Endothelial cell of umbilical vein (primary cell): ENCODE measurements around the gene NEDD4L. TPM values are rescaled to one million over a fixed set of nuclear protein-coding genes. Genes with fewer than 3 reads are reported as not detected.

ENCODE experiments used
- BruUV-seq: library from RNA; stranded (reverse); fragments of 400-500 nt; replicated peaks from 2 replicates; lab custom pipeline; 2021; lab: Mats Ljungman, UMichigan
- CTCF ChIA-PET: fragments of 300-600, 350-600 bp; sonication (Branson Sonifier 250); formaldehyde crosslinking; loops from one replicate; lab custom pipeline; 2021; ENCODE audit warnings: antibody characterized with exemption, inconsistent platforms; lab: Charles Lee
- POLR2A ChIA-PET: fragments of 300-600, 350-600 bp; sonication (Branson Sonifier 250); formaldehyde crosslinking; loops from one replicate; lab custom pipeline; 2021; ENCODE audit warnings: antibody characterized with exemption, inconsistent platforms; lab: Charles Lee
- DNase-seq: peaks from one replicate; pipeline ENCODE4 v3.0.0-alpha.2; 2011; ENCODE audit warnings: low read depth, low spot score
- FAIRE-seq: peaks from 2 replicates; lab custom pipeline; 2011; peaks lifted over from hg19 to GRCh38; lab: Jason Lieb, UNC
- H2AFZ ChIP-seq: 2 replicates; pipeline ENCODE4 v1.6.0; 2012; ENCODE audit warnings: low read depth, low read length, control low read depth, inconsistent platforms
- H3K27ac ChIP-seq: 2 replicates; pipeline ENCODE4 v1.5.1; 2011; ENCODE audit warnings: low read depth, mild to moderate bottlenecking, control low read depth, low read length, moderate library complexity; ENCODE audit not compliant: insufficient read depth
- H3K27me3 ChIP-seq, 2 experiments: 2 replicates each; pipeline versions ENCODE4 v1.6.0 to v1.6.1; 2011; ENCODE audit warnings: low read length in 2 of 2, mixed read lengths in 1 of 2; ENCODE audit not compliant: control insufficient read depth in 2 of 2, insufficient read depth in 2 of 2
- H3K36me3 ChIP-seq, 2 experiments: 2 replicates in 1 of 2; 3 replicates in 1 of 2; pipeline ENCODE4 v1.5.1; 2011; ENCODE audit warnings: low read length in 2 of 2, mild to moderate bottlenecking in 1 of 2, moderate library complexity in 1 of 2; ENCODE audit not compliant: control insufficient read depth in 2 of 2, insufficient read depth in 2 of 2; ENCODE audit errors: extremely low read depth in 1 of 2
- H3K4me1 ChIP-seq: 3 replicates; pipeline ENCODE4 v1.5.1; 2011; ENCODE audit warnings: mild to moderate bottlenecking, low read length; ENCODE audit not compliant: control insufficient read depth, insufficient read depth; ENCODE audit errors: extremely low read depth
- H3K4me2 ChIP-seq: 2 replicates; pipeline ENCODE4 v1.6.1; 2011; ENCODE audit warnings: low read length, control low read depth, mixed read lengths; ENCODE audit not compliant: insufficient read depth
- H3K4me3 ChIP-seq, 3 experiments: fragments of 200-600 bp in 1 of 3; sonication (generic), shearing (Covaris generic) in 1 of 3; replicated peaks in 1 of 3; 2 replicates each; pipeline ENCODE4 v1.5.1; 2011 to 2016; ENCODE audit warnings: control low read depth in 3 of 3, low read length in 3 of 3, mild to moderate bottlenecking in 2 of 3, inconsistent platforms in 1 of 3, low read depth in 1 of 3, moderate library complexity in 1 of 3; ENCODE audit not compliant: insufficient read depth in 1 of 3
- H3K79me2 ChIP-seq: 2 replicates; pipeline ENCODE4 v1.6.0; 2012; ENCODE audit warnings: low read length, inconsistent platforms; ENCODE audit not compliant: control insufficient read depth, insufficient read depth
- H3K9ac ChIP-seq: replicated peaks from 2 replicates; pipeline ENCODE3; 2011; ENCODE audit warnings: low read length, control low read depth; ENCODE audit not compliant: insufficient read depth; ENCODE audit errors: extremely low read depth
- H3K9me1 ChIP-seq: replicated peaks from 3 replicates; pipeline ENCODE4 v1.6.0; 2011; ENCODE audit warnings: mild to moderate bottlenecking, low read length; ENCODE audit not compliant: control insufficient read depth, insufficient read depth; ENCODE audit errors: extremely low read depth
- H3K9me3 ChIP-seq: replicated peaks from 2 replicates; pipeline ENCODE4 v1.5.1; 2012; ENCODE audit warnings: low read length, inconsistent platforms; ENCODE audit not compliant: control insufficient read depth, insufficient read depth
- H4K20me1 ChIP-seq: replicated peaks from 2 replicates; pipeline ENCODE3; 2011; ENCODE audit warnings: mild to moderate bottlenecking, low read length; ENCODE audit not compliant: control insufficient read depth, insufficient read depth; ENCODE audit errors: extremely low read depth
- CTCF ChIP-seq, 2 donors: IDR thresholded peaks; 1 replicate in 1 of 2; 2 replicates in 1 of 2; pipeline ENCODE4 v1.5.1; 2011; ENCODE audit warnings: low read length in 2 of 2, mild to moderate bottlenecking in 2 of 2, moderate library complexity in 2 of 2, control low read depth in 1 of 2, inconsistent platforms in 1 of 2, low read depth in 1 of 2; ENCODE audit not compliant: insufficient read depth in 1 of 2; ENCODE audit errors: extremely low read depth in 1 of 2
- EZH2 ChIP-seq: IDR thresholded peaks from 2 replicates; pipeline ENCODE4 v1.6.1; 2012; ENCODE audit warnings: borderline replicate concordance, low read depth, mild to moderate bottlenecking, moderate library complexity, low read length, inconsistent platforms; ENCODE audit not compliant: severe bottlenecking
- FOS ChIP-seq: IDR thresholded peaks from 2 replicates; pipeline ENCODE4 v1.6.1; 2011; ENCODE audit warnings: mild to moderate bottlenecking, low read length, moderate library complexity, borderline replicate concordance; ENCODE audit not compliant: insufficient read depth
- GATA2 ChIP-seq: IDR thresholded peaks from 2 replicates; pipeline ENCODE4 v1.7.0; 2011; ENCODE audit warnings: low read depth, mild to moderate bottlenecking, moderate library complexity, mixed read lengths, low read length; ENCODE audit not compliant: insufficient read length, insufficient read depth
- JUN ChIP-seq: IDR thresholded peaks from 2 replicates; pipeline ENCODE4 v1.6.1; 2011; ENCODE audit warnings: borderline replicate concordance, low read depth; ENCODE audit not compliant: insufficient read length, insufficient read depth
- MYC ChIP-seq: IDR thresholded peaks from one replicate; pipeline ENCODE4 v1.6.1; 2011; ENCODE audit warnings: mild to moderate bottlenecking, low read depth, low read length
- POLR2A ChIP-seq: IDR thresholded peaks from 2 replicates; pipeline ENCODE4 v1.6.1; 2012; ENCODE audit warnings: low read depth, mild to moderate bottlenecking, control low read depth, low read length
- POLR2AphosphoS5 ChIP-seq: IDR thresholded peaks from 2 replicates; pipeline ENCODE4 v1.6.1; 2012; ENCODE audit warnings: low read depth, mild to moderate bottlenecking, control low read depth, low read length, moderate library complexity; ENCODE audit not compliant: insufficient read depth
- dilution Hi-C: fragments of 300-500 bp; cut with MboI; formaldehyde crosslinking; loops from one replicate; pipeline ENCODE4 v1.15.0; 2019; ENCODE audit warnings: low sequenced_read_pairs; ENCODE audit not compliant: extremely low pct_ligation_motif_present
- intact Hi-C: fragments of 100-400 bp; cut with micrococcal nuclease; formaldehyde crosslinking; loops from one replicate; pipeline ENCODE4 v1.10.0; 2022
- polyA plus RNA-seq, 4 experiments: library from polyadenylated mRNA; depleted of rRNA in 3 of 4; stranded (reverse) in 3 of 4; unstranded in 1 of 4; fragments of >200 nt; gene quantifications; 2 replicates each; pipeline versions ENCODE4 v1.2.1 to v1.2.3, GENCODE V29; 2011 to 2012; ENCODE audit warnings: missing spikeins in 1 of 4
- total RNA-seq: library from RNA; stranded (reverse); gene quantifications from 2 replicates; pipeline ENCODE4 v1.2.3, GENCODE V29; 2021
- TF ChIP-seq, protein P1 (sequence below): IDR thresholded peaks from 2 replicates; pipeline ENCODE4 v1.6.1; 2011; ENCODE audit not compliant: insufficient read depth, insufficient read length

The NEDD4L gene
- total and polyA plus RNA-seq, 2 donors (not counting 3 experiments of a cell fraction or from before 2014, with no cell fraction given), result 20.5 to 78.9 TPM

DNA sequence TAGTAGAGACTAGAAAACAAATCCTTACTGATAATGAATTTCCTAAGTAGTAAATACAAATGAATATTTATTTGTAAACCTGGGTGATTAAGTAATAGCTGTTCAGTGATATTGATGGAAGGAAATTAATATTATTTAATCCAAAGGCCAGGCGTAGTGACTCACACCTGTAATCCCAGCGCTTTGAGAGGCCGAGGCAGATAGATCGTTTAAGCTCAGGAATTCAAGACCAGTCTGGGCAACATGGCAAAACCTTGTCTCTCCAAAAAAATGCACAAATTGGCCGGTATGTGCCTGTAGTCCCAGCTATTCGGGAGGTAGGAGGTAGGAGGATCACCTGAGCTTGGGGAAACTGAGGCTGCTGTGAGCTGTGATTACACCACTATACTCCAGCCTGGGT is 228.2 kb downstream of the NEDD4L start:
- dilution Hi-C loops, result no loop called here
- Histone ChIP-seq H3K79me2 (no peaks in the 10 kb centered on the region), H3K4me1 (peaks cover 23% of the 10 kb centered on the region), H3K9me1 (no peaks in the 10 kb centered on the region), H3K27ac (no peak overlapping the region), H3K4me2 (no peak overlapping the region), H3K27me3 (no peaks in the 10 kb centered on the region), H2AFZ (no peak overlapping the region), H3K4me3 (no peak overlapping the region), H4K20me1 (no peaks in the 10 kb centered on the region), H3K9me3 (no peaks in the 10 kb centered on the region), H3K36me3 (no peaks in the 10 kb centered on the region), H3K9ac (no peak overlapping the region)
- intact Hi-C loops, result no loop called here
- no peak for FAIRE-seq
- TF ChIP-seq POLR2A (no peak), CTCF (IDR thresholded peaks at IDR 0.05; ENCODE audit: extremely low read depth in 1 of 2, insufficient read depth in 1 of 2, low read depth in 1 of 2, low read length in 2 of 2) (no peak), GATA2 (no peak), FOS (no peak), MYC (no peak), EZH2 (no peak), POLR2AphosphoS5 (no peak), JUN (no peak)
- TF ChIP-seq, protein P1, sequence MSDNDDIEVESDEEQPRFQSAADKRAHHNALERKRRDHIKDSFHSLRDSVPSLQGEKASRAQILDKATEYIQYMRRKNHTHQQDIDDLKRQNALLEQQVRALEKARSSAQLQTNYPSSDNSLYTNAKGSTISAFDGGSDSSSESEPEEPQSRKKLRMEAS, result no peak
- no TSS peak for BruUV-seq
- DNase-seq, result no peak
- ChIA-PET POLR2A (no interaction called here), CTCF (interaction anchor here (1.2 to 1.3 kb wide), 3 partner anchors 9 to 222 kb away, joined by 3 to 5 read pairs (median 3); no protein-coding TSS in a partner anchor)
